Measurements from ENCODE around the gene SIGLEC8.
"Not testable (repeated sequence)": the region's sequence is repeated elsewhere in the genome, so short reads cannot be mapped to it uniquely, and the experiment has no call there.

Gene SIGLEC8

GRCh38 chr19:51472607-51473006 lies 14.4 kb upstream of the SIGLEC8 start:
- FAIRE-seq: no peak

- no peak for FAIRE-seq
Observed at GRCh38 chr19:51471527-51471926, 13.3 kb upstream of the SIGLEC8 start.

GRCh38 chr19:51470966-51471365 lies 12.7 kb upstream of the SIGLEC8 start:
- FAIRE-seq: no peak

GRCh38 chr19:51469629-51470028 lies 11.4 kb upstream of the SIGLEC8 start:
- FAIRE-seq: no peak

- no peak for FAIRE-seq
Observed at GRCh38 chr19:51469162-51469561, 10.9 kb upstream of the SIGLEC8 start.

GRCh38 chr19:51468545-51468920 lies 10.3 kb upstream of the SIGLEC8 start:
- no peak for FAIRE-seq

- FAIRE-seq: no peak
Observed at GRCh38 chr19:51467864-51468544, 9.8 kb upstream of the SIGLEC8 start.

- no peak for FAIRE-seq
Observed at GRCh38 chr19:51466723-51467122, 8.5 kb upstream of the SIGLEC8 start.

GRCh38 chr19:51463976-51464581 lies 5.8 kb upstream of the SIGLEC8 start:
- FAIRE-seq: not testable (repeated sequence)

- no peak for FAIRE-seq
Observed at GRCh38 chr19:51462681-51463080, 4.4 kb upstream of the SIGLEC8 start.

- no peak for FAIRE-seq
Observed at GRCh38 chr19:51462276-51462675, 4.0 kb upstream of the SIGLEC8 start.

- FAIRE-seq: no peak
Observed at GRCh38 chr19:51461723-51462161, 3.5 kb upstream of the SIGLEC8 start.

GRCh38 chr19:51460164-51460992 lies 2.1 kb upstream of the SIGLEC8 start:
- no peak for FAIRE-seq

GRCh38 chr19:51458899-51459505 lies 748 bp upstream of the SIGLEC8 start:
- FAIRE-seq: no peak

GRCh38 chr19:51457351-51458013 lies 772 bp downstream of the SIGLEC8 start:
- FAIRE-seq: no peak

GRCh38 chr19:51456541-51457290 lies 1.5 kb downstream of the SIGLEC8 start:
- no peak for FAIRE-seq

- FAIRE-seq: no peak
Observed at GRCh38 chr19:51450730-51451307, 7.4 kb downstream of the SIGLEC8 start.

- FAIRE-seq: no peak
Observed at GRCh38 chr19:51448411-51449016, 9.7 kb downstream of the SIGLEC8 start.

GRCh38 chr19:51448011-51448410 lies 10.2 kb downstream of the SIGLEC8 start:
- no peak for FAIRE-seq

GRCh38 chr19:51447510-51447909 lies 10.7 kb downstream of the SIGLEC8 start:
- FAIRE-seq: not testable (repeated sequence)
